GM12873 (cell line): Measurements from ENCODE around the gene GNG7.

Experiments used
- CTCF ChIP-seq: IDR thresholded peaks from 2 replicates; pipeline ENCODE4 v1.5.1; 2012; ENCODE audit warnings: low read depth, mild to moderate bottlenecking, moderate library complexity, low read length, control low read depth; ENCODE audit not compliant: insufficient read depth; ENCODE audit errors: missing control alignments

Gene GNG7

GRCh38 chr19:2607712-2608601 lies 94.5 kb downstream of the GNG7 start:
- TF ChIP-seq CTCF, result no peak

- no peak for TF ChIP-seq CTCF
Measured at GRCh38 chr19:2604747-2605329, 97.7 kb downstream of the GNG7 start.

- TF ChIP-seq CTCF, result no peak
Measured at GRCh38 chr19:2603334-2603733, 99.2 kb downstream of the GNG7 start.

- no peak for TF ChIP-seq CTCF
Measured at GRCh38 chr19:2602391-2603181, 99.9 kb downstream of the GNG7 start.

GRCh38 chr19:2600914-2601870 lies 101.3 kb downstream of the GNG7 start:
- no peak for TF ChIP-seq CTCF

GRCh38 chr19:2594319-2594718 lies 108.2 kb downstream of the GNG7 start:
- TF ChIP-seq CTCF, result no peak
